Suprapubic skin (tissue), 4 donors: ENCODE data around the gene EXOC2. TPM values are rescaled to one million over a fixed set of nuclear protein-coding genes. Genes with fewer than 3 reads are reported as not detected.

ENCODE experiments used
- DNase-seq, 2 donors: peaks; one replicate each; pipeline ENCODE4 v3.0.0-alpha.2; 2019; ENCODE audit warnings: low spot score in 2 of 2
- H3K27ac ChIP-seq: fragments of 200-600 bp; sonication (generic); one replicate; pipeline ENCODE4 v1.5.1; 2019
- H3K27me3 ChIP-seq: fragments of 200-600 bp; sonication (generic); one replicate; pipeline ENCODE4 v1.5.1; 2019
- H3K36me3 ChIP-seq: fragments of 200-600 bp; sonication (generic); one replicate; pipeline ENCODE4 v1.5.1; 2019
- H3K4me1 ChIP-seq: fragments of 200-600 bp; sonication (generic); one replicate; pipeline ENCODE4 v1.5.1; 2019
- H3K4me3 ChIP-seq: fragments of 200-600 bp; sonication (generic); one replicate; pipeline ENCODE4 v1.5.1; 2019; ENCODE audit warnings: mild to moderate bottlenecking
- H3K9me3 ChIP-seq: fragments of 200-600 bp; sonication (generic); one replicate; pipeline ENCODE4 v1.5.1; 2019
- CTCF ChIP-seq, 2 donors: fragments of 200-600 bp in 1 of 2; fragments of 450-650 bp in 1 of 2; sonication (generic) in 1 of 2; IDR thresholded peaks; one replicate each; pipeline ENCODE4 v1.5.1; 2016 to 2019; ENCODE audit warnings: antibody characterized with exemption in 2 of 2, mild to moderate bottlenecking in 1 of 2, moderate library complexity in 1 of 2
- EP300 ChIP-seq: sonication (generic); formaldehyde crosslinking; IDR thresholded peaks from one replicate; pipeline ENCODE4 v1.6.1; 2017; ENCODE audit warnings: antibody characterized with exemption
- POLR2A ChIP-seq, 2 donors: fragments of 450-650 bp; IDR thresholded peaks; one replicate each; pipeline ENCODE4 v1.6.1; 2017; ENCODE audit warnings: antibody characterized with exemption in 2 of 2, mild to moderate bottlenecking in 2 of 2, moderate library complexity in 2 of 2
- POLR2AphosphoS5 ChIP-seq, 3 donors: sonication (generic); formaldehyde crosslinking; IDR thresholded peaks; one replicate each; pipeline ENCODE4 v1.6.1; 2017; ENCODE audit warnings: antibody characterized with exemption in 3 of 3
- WGBS: methylation state at CpG from one replicate; pipeline ENCODE4 v1.1.5; 2018; 5-methylcytosine and 5-hydroxymethylcytosine counted together
- total RNA-seq, 4 donors: library from RNA; depleted of rRNA; stranded (reverse); fragments of >200 nt; gene quantifications; one replicate each; pipeline ENCODE4 v1.1.0, GENCODE V29; 2016

The EXOC2 gene
- total RNA-seq, 4 donors from 2014 or later, result 17.7 to 28.1 (median 20.3) TPM

- Histone ChIP-seq H3K36me3 (peaks cover 21% of the 10 kb centered on the region), H3K9me3 (no peaks in the 10 kb centered on the region), H3K27me3 (no peaks in the 10 kb centered on the region), H3K27ac (no peak overlapping the region), H3K4me3 (no peak overlapping the region), H3K4me1 (no peaks in the 10 kb centered on the region)
- no peak for DNase-seq
- 82% methylated on average over 22 of the region's 22 CpGs for WGBS
- no peak for TF ChIP-seq POLR2A (IDR thresholded peaks at IDR 0.05)
- TF ChIP-seq CTCF (IDR thresholded peaks at IDR 0.05), result no peak
- TF ChIP-seq POLR2AphosphoS5 (IDR thresholded peaks at IDR 0.05), result no peak
- TF ChIP-seq EP300, result no peak
Observed at GRCh38 chr6:501891-502601, 190.9 kb downstream of the EXOC2 start.

GRCh38 chr6:499617-500016, 193.3 kb downstream of the EXOC2 start:
- Histone ChIP-seq H3K4me1 (no peaks in the 10 kb centered on the region), H3K4me3 (no peak overlapping the region), H3K36me3 (peaks cover 32% of the 10 kb centered on the region), H3K27me3 (no peaks in the 10 kb centered on the region), H3K27ac (no peak overlapping the region), H3K9me3 (no peaks in the 10 kb centered on the region)
- WGBS, result 90% methylated on average over 3 of the region's 3 CpGs
- DNase-seq, result no peak
- no peak for TF ChIP-seq POLR2AphosphoS5 (IDR thresholded peaks at IDR 0.05)
- TF ChIP-seq POLR2A (IDR thresholded peaks at IDR 0.05), result no peak
- no peak for TF ChIP-seq CTCF (IDR thresholded peaks at IDR 0.05)
- TF ChIP-seq EP300, result no peak

- Histone ChIP-seq H3K4me1 (no peaks in the 10 kb centered on the region), H3K36me3 (peaks cover 27% of the 10 kb centered on the region), H3K4me3 (no peak overlapping the region), H3K27ac (no peak overlapping the region), H3K9me3 (no peaks in the 10 kb centered on the region), H3K27me3 (no peaks in the 10 kb centered on the region)
- DNase-seq, result no peak
- WGBS, result 79% methylated on average over 9 of the region's 9 CpGs
- no peak for TF ChIP-seq CTCF (IDR thresholded peaks at IDR 0.05)
- TF ChIP-seq POLR2AphosphoS5 (IDR thresholded peaks at IDR 0.05), result no peak
Observed at GRCh38 chr6:498795-499231, 194.1 kb downstream of the EXOC2 start.

GRCh38 chr6:497258-497657, 195.7 kb downstream of the EXOC2 start:
- no peak overlapping the region for H3K27ac ChIP-seq
- TF ChIP-seq POLR2A (IDR thresholded peaks at IDR 0.05), result no peak
- DNase-seq, result no peak
- WGBS, result 75% methylated on average over 2 of the region's 2 CpGs
- peaks cover 28% of the 10 kb centered on the region for H3K36me3 ChIP-seq
- H3K27me3 ChIP-seq, result no peaks in the 10 kb centered on the region
- no peaks in the 10 kb centered on the region for H3K9me3 ChIP-seq
- no peak overlapping the region for H3K4me3 ChIP-seq
- H3K4me1 ChIP-seq, result no peaks in the 10 kb centered on the region

- 92% methylated on average over 5 of the region's 5 CpGs for WGBS
- TF ChIP-seq POLR2A (IDR thresholded peaks at IDR 0.05), result no peak
- no peak for TF ChIP-seq POLR2AphosphoS5 (IDR thresholded peaks at IDR 0.05)
- TF ChIP-seq CTCF (IDR thresholded peaks at IDR 0.05), result no peak
- TF ChIP-seq EP300, result no peak
Observed at GRCh38 chr6:496649-497048, 196.3 kb downstream of the EXOC2 start.

GRCh38 chr6:494394-494793, 198.5 kb downstream of the EXOC2 start:
- no peak overlapping the region for H3K4me3 ChIP-seq
- no peaks in the 10 kb centered on the region for H3K27me3 ChIP-seq
- no peak for DNase-seq
- H3K9me3 ChIP-seq, result no peaks in the 10 kb centered on the region
- H3K4me1 ChIP-seq, result peaks cover 2% of the 10 kb centered on the region
- H3K27ac ChIP-seq, result no peak overlapping the region
- peaks cover 33% of the 10 kb centered on the region for H3K36me3 ChIP-seq
- 94% methylated on average over 5 of the region's 5 CpGs for WGBS
- no peak for TF ChIP-seq CTCF (IDR thresholded peaks at IDR 0.05)
- no peak for TF ChIP-seq EP300
- TF ChIP-seq POLR2AphosphoS5 (IDR thresholded peaks at IDR 0.05), result no peak
- no peak for TF ChIP-seq POLR2A (IDR thresholded peaks at IDR 0.05)

More at GRCh38 chr6:496649-497048, 196.3 kb downstream of the EXOC2 start:
- Histone ChIP-seq H3K27me3 (no peaks in the 10 kb centered on the region), H3K36me3 (peaks cover 28% of the 10 kb centered on the region), H3K9me3 (no peaks in the 10 kb centered on the region), H3K4me1 (no peaks in the 10 kb centered on the region), H3K4me3 (no peak overlapping the region), H3K27ac (no peak overlapping the region)
- DNase-seq, result no peak
